ENCODE results near the gene BARHL1.

BARHL1 gene

GRCh38 chr9:132615774-132616173 lies 33.4 kb downstream of the BARHL1 start:
- no peak for TF ChIP-seq CTCF (IDR thresholded peaks at IDR 0.05; ENCODE audit: low read depth, low read length, missing control alignments)
- DNase-seq (ENCODE audit: low read depth) = no peak
- H3K4me3 ChIP-seq (ENCODE audit: low read depth, low read length) = no peak overlapping the region
- in situ Hi-C loops (cut with HindIII; ENCODE audit: low sequenced_read_pairs) = no loop called here

GRCh38 chr9:132616725-132617124 lies 34.3 kb downstream of the BARHL1 start:
- no peak overlapping the region for H3K4me3 ChIP-seq (ENCODE audit: low read depth, low read length)
- DNase-seq (ENCODE audit: low read depth) = no peak
- in situ Hi-C loops (cut with HindIII; ENCODE audit: low sequenced_read_pairs) = no loop called here
- no peak for TF ChIP-seq CTCF (IDR thresholded peaks at IDR 0.05; ENCODE audit: low read depth, low read length, missing control alignments)

- in situ Hi-C loops (cut with HindIII; ENCODE audit: low sequenced_read_pairs) = no loop called here
- no peak overlapping the region for H3K4me3 ChIP-seq (ENCODE audit: low read depth, low read length)
- no peak for DNase-seq (ENCODE audit: low read depth)
- TF ChIP-seq CTCF (IDR thresholded peaks at IDR 0.05; ENCODE audit: low read depth, low read length, missing control alignments) = no peak
These were observed 39.8 kb downstream of the BARHL1 start for GRCh38 chr9:132622159-132622558.

GRCh38 chr9:132626285-132626684 lies 43.9 kb downstream of the BARHL1 start:
- no peak for DNase-seq (ENCODE audit: low read depth)
- H3K4me3 ChIP-seq (ENCODE audit: low read depth, low read length) = no peak overlapping the region
- in situ Hi-C loops (cut with HindIII; ENCODE audit: low sequenced_read_pairs) = no loop called here
- TF ChIP-seq CTCF (IDR thresholded peaks at IDR 0.05; ENCODE audit: low read depth, low read length, missing control alignments) = no peak

GRCh38 chr9:132627106-132627505 lies 44.7 kb downstream of the BARHL1 start:
- TF ChIP-seq CTCF (IDR thresholded peaks at IDR 0.05; ENCODE audit: low read depth, low read length, missing control alignments) = no peak
- in situ Hi-C loops (cut with HindIII; ENCODE audit: low sequenced_read_pairs) = no loop called here
- H3K4me3 ChIP-seq (ENCODE audit: low read depth, low read length) = no peak overlapping the region
- no peak for DNase-seq (ENCODE audit: low read depth)

- no peak for DNase-seq (ENCODE audit: low read depth)
- no peak overlapping the region for H3K4me3 ChIP-seq (ENCODE audit: low read depth, low read length)
- no peak for TF ChIP-seq CTCF (IDR thresholded peaks at IDR 0.05; ENCODE audit: low read depth, low read length, missing control alignments)
- in situ Hi-C loops (cut with HindIII; ENCODE audit: low sequenced_read_pairs) = no loop called here
These were observed 45.2 kb downstream of the BARHL1 start for GRCh38 chr9:132627594-132627993.

- H3K4me3 ChIP-seq (ENCODE audit: low read depth, low read length) = no peak overlapping the region
- no peak for TF ChIP-seq CTCF (IDR thresholded peaks at IDR 0.05; ENCODE audit: low read depth, low read length, missing control alignments)
- in situ Hi-C loops (cut with HindIII; ENCODE audit: low sequenced_read_pairs) = no loop called here
- no peak for DNase-seq (ENCODE audit: low read depth)
These were observed 46.3 kb downstream of the BARHL1 start for GRCh38 chr9:132628746-132629145.

Data from astrocyte of the cerebellum (primary cell).